ENCODE results near the gene ADSS2.

Gene ADSS2

GRCh38 chr1:244445320-244446181 lies 6.2 kb downstream of the ADSS2 start:
- DNase-seq = no peak

GRCh38 chr1:244444854-244445253 lies 6.9 kb downstream of the ADSS2 start:
- DNase-seq = no peak

- no peak for DNase-seq
These were observed 8.9 kb downstream of the ADSS2 start for GRCh38 chr1:244442850-244443249.

DNA sequence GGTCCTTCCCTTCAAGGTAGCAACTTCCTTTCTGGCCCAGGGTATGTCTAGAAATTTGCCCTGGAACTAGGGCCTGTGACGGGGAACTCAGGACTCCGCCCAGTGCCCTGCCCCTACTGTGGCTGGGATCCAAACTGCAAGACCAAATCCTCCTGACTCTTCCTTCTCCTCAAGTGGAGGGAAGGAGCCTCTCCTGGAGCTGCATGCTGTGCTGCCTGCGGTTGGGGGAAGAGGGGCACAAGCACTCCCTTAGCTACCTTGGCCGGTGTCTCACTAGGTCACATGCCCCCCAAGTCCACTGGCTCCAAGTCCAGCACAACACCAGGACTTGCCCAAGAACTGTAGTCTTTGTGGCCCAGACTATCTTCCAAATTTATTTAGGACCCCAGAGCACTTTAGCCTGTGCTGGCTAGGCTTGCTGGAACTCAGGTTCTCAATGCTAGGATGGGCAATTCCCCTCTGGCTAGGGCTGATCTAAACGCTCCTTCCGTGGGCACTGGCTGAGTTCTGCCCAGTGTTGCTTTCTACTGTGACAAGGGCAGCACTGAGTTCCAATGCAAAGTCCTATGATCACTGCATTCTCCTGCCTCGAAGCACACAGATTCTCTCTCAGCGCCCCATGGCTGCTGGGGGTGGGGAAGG lies 12.2 kb downstream of the ADSS2 start:
- no peak for DNase-seq

- DNase-seq = no peak
These were observed 14.6 kb downstream of the ADSS2 start for GRCh38 chr1:244437086-244437468.

- DNase-seq = no peak
These were observed 15.2 kb downstream of the ADSS2 start for GRCh38 chr1:244436336-244437085.

GRCh38 chr1:244435562-244436205 lies 16.0 kb downstream of the ADSS2 start:
- no peak for DNase-seq

GRCh38 chr1:244431166-244431565 lies 20.5 kb downstream of the ADSS2 start:
- no peak for DNase-seq

DNA sequence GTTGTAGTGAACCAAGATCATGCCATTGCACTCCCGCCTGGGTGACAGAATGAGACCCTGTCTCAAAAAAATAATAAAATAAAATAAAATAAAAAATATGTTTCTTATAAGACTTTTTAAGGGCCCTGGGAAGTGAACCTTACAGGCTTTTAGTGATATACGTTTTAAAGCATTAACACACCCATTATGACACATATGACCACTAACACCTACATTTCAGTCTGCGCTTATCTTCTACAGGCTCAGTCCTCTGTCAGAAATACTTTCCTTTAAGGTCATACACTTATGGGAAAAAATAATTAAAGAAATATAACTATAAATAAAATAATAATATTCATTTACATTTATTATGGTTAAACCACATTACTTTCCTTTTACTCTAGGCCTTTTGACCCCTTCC lies 21.9 kb downstream of the ADSS2 start:
- no peak for DNase-seq

- DNase-seq = no peak
These were observed 24.1 kb downstream of the ADSS2 start for GRCh38 chr1:244427647-244428046.

DNA sequence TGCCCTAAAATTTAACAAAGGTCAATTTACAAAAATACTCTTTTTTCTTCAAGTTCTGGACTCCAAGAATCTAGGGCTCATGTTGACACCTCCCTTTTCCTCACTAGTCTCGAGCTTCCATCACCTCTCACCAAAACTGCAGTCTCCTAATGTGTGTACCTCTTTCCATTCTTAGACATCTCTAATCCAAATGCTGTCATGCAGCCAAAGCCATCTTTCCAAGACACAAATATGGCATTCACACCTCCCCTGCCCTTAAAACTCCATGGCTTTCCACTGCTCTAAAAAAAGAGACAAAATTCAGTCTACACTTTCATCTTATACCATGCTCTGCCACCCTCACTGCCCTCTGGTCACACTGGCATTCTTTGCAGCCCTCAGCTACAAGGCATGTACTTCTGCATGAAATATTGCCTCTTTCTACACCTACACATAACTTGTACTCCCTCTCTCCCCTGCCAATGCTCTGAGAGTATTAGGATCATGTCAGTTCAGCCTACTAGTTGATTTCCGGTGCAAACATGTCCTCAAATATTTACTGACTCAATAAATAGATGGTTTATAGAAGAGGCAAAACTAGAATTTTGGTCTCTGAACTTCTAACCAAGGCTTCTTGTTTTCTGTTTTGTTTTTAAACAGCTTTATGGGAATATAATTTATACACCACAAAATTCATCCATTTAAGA lies 26.9 kb downstream of the ADSS2 start:
- no peak for DNase-seq

GRCh38 chr1:244422174-244422573 lies 29.5 kb downstream of the ADSS2 start:
- no peak for DNase-seq

- DNase-seq = no peak
These were observed 32.7 kb downstream of the ADSS2 start for GRCh38 chr1:244419024-244419423.

GRCh38 chr1:244414543-244414942 lies 37.2 kb downstream of the ADSS2 start:
- no peak for DNase-seq

DNA sequence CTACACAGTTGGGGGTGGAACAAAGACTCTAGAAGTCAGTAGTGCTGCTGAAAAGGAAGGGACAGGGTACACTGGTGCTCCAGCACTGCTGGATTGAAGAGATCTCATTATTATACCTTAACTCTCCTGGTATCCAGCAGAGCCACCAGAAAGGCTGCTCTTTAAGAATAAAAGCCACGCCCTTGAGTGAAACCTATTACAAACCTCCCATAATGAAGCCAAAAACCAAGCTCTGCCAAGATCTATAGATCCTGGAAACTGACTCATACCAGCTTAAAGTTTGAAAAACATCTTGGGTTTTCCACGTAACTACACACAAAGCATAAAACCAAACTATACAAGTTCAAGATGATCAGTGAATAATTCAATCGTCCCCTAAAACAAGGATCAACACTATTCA lies 38.0 kb downstream of the ADSS2 start:
- DNase-seq = no peak

DNA sequence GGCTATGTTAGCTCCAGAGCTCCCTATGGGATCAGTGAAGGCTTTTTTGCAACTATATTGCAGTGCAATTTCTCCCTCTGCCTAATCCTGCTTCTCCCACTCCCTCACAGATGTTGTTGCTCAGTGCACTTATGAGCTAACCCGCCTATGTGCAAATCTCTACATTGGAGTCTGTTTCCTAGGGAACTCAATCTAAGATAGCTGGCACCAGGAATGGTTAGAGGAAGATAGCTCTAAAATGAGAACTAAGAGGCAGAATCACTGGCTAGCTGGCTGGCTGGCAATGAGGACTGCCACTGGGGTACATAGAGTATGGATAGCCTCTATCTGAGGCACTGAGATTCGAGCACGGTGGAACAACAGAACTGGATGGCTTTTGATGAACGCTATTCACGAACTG lies 39.5 kb downstream of the ADSS2 start:
- DNase-seq = no peak

GRCh38 chr1:244409701-244410100 lies 42.0 kb downstream of the ADSS2 start:
- DNase-seq = no peak

DNA sequence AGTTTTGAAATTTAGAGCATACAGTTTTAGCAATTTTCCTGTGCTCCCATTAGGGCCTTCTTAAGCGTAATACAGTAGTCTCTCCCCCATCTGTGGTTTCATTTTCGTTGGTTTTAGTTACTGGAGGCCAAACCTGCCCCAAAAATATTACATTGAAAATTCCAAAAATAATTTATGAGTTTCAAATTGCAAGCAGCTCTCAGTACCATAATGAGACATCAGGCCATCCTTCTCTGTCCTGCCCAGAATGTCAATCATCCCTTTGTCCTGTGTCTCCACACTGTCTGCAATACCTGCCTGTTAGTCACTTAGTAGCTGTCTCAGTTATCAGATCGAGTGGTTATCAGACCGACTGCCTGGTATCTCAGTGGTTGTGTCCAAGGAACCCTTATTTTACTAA lies 45.4 kb downstream of the ADSS2 start:
- no peak for DNase-seq

DNA sequence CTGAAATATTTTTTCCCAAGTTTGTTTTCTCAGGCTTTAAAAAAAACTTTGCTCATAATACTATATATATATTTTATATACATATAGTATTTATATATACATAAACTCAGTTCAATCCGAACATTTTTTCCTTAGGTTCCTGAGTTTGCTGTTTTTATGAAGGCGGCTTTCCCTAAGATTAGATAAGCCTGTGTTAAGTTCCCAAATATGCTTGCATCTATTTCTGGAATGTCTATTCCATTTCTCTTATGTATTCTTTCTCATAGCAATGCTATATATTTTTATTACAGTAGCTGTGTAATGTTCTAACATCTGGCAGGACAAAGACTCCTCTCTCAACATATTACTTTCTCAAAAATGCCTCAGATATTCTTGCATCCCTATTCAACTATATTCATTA lies 45.9 kb downstream of the ADSS2 start:
- no peak for DNase-seq

- no peak for DNase-seq
These were observed 48.3 kb downstream of the ADSS2 start for GRCh38 chr1:244403431-244403830.

- DNase-seq = no peak
These were observed 50.7 kb downstream of the ADSS2 start for GRCh38 chr1:244400974-244401373.

- no peak for DNase-seq
These were observed 54.6 kb downstream of the ADSS2 start for GRCh38 chr1:244397131-244397530.

GRCh38 chr1:244395965-244396364 lies 55.7 kb downstream of the ADSS2 start:
- no peak for DNase-seq
